Neural progenitor cell (in vitro differentiated cells): ENCODE results near the gene FBXO46.

Experiments used
- EZH2 ChIP-seq: fragments of 200-600 bp; sonication (generic); IDR thresholded peaks from 2 replicates; pipeline ENCODE4 v1.6.1; 2017; ENCODE audit warnings: antibody characterized with exemption, mild to moderate bottlenecking, moderate library complexity
- TF ChIP-seq, protein P1 (sequence below): fragments of 200-600 bp; sonication (generic); IDR thresholded peaks from 2 replicates; pipeline ENCODE4 v1.5.1; 2017; ENCODE audit warnings: antibody characterized with exemption, mild to moderate bottlenecking

DNA sequence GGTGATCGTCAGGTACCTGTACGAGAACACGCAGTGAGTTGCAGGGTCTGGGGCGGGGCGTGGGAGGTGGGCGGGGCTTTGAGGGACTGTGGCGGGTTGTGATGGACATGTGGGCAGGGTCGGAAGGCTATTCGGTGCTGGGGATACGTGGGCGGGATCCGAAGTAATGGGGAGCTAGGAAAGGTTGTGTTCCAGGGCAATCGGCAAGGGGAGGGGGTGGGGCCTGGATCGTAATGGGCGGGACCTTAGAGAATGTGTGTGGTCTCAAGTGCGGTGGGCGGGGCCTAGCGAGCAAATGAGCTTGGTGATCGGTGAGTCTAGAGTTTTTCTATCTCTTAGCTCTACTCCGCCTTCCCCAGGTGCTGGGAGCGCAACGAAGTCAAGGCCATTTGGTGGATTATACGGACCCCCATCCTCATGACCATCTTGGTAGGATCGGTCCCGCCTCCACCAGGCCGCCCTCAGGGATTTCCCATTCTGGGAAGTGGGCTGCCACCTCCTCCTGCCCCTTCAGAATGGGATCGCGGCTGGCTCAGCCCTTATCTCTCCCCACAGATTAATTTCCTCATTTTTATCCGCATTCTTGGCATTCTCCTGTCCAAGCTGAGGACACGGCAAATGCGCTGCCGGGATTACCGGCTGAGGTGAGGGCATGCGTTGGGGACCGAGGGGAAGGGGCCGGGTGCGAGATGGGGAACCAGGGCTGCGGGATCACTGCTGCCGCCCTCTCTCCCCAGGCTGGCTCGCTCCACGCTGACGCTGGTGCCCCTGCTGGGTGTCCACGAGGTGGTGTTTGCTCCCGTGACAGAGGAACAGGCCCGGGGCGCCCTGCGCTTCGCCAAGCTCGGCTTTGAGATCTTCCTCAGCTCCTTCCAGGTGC lies 53.1 kb downstream of the FBXO46 start:
- TF ChIP-seq, protein P1, sequence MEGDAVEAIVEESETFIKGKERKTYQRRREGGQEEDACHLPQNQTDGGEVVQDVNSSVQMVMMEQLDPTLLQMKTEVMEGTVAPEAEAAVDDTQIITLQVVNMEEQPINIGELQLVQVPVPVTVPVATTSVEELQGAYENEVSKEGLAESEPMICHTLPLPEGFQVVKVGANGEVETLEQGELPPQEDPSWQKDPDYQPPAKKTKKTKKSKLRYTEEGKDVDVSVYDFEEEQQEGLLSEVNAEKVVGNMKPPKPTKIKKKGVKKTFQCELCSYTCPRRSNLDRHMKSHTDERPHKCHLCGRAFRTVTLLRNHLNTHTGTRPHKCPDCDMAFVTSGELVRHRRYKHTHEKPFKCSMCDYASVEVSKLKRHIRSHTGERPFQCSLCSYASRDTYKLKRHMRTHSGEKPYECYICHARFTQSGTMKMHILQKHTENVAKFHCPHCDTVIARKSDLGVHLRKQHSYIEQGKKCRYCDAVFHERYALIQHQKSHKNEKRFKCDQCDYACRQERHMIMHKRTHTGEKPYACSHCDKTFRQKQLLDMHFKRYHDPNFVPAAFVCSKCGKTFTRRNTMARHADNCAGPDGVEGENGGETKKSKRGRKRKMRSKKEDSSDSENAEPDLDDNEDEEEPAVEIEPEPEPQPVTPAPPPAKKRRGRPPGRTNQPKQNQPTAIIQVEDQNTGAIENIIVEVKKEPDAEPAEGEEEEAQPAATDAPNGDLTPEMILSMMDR: no peak
- TF ChIP-seq EZH2: peak; percentile 73
